HEK293 (cell line): ENCODE measurements around the gene SMARCD1.

ENCODE experiments used
- CTCF ChIA-PET: fragments of 350-600 bp; formaldehyde crosslinking; extraction: SDS; loops from one replicate; lab custom pipeline; 2021; ENCODE audit warnings: antibody characterized with exemption; lab: Yijun Ruan, JAX
- POLR2A ChIA-PET: fragments of 300-600 bp; formaldehyde crosslinking; extraction: SDS; loops from one replicate; lab custom pipeline; 2020; ENCODE audit warnings: antibody characterized with exemption, inconsistent platforms; lab: Yijun Ruan, JAX
- H3K27ac ChIP-seq: fragments of 200-500 bp; sonication (Bioruptor generic); 2 replicates; pipeline ENCODE4 v1.5.1; 2014; ENCODE audit warnings: low read depth, low read length, control low read depth, inconsistent platforms; ENCODE audit errors: extremely low read depth
- H3K36me3 ChIP-seq, 2 experiments: fragments of 200-500 bp in 1 of 2; sonication (Bioruptor generic) in 1 of 2; 1 replicate in 1 of 2; 2 replicates in 1 of 2; pipeline ENCODE4 v1.5.1; 2014 to 2017; ENCODE audit warnings: inconsistent platforms in 2 of 2, low read length in 2 of 2; ENCODE audit not compliant: control insufficient read depth in 2 of 2, insufficient read depth in 1 of 2
- H3K4me1 ChIP-seq: fragments of 200-500 bp; sonication (Bioruptor generic); 2 replicates; pipeline ENCODE4 v1.5.1; 2014; ENCODE audit warnings: mild to moderate bottlenecking, low read length, inconsistent platforms; ENCODE audit not compliant: control insufficient read depth, insufficient read depth
- H3K4me3 ChIP-seq: 2 replicates; pipeline ENCODE4 v1.5.1; 2011; ENCODE audit warnings: low read depth, mild to moderate bottlenecking, control low read depth, low read length, moderate library complexity
- H3K9me3 ChIP-seq: fragments of 200-500 bp; sonication (Bioruptor generic); 2 replicates; pipeline ENCODE4 v1.5.1; 2014; ENCODE audit warnings: low read depth, low read length, inconsistent platforms; ENCODE audit not compliant: control insufficient read depth, insufficient read depth
- BCL11B ChIP-seq: fragments of 450-650 bp; formaldehyde crosslinking; IDR thresholded peaks from 2 replicates; pipeline ENCODE4 v1.5.1; 2016; ENCODE audit warnings: low read depth, missing biosample characterization, missing genetic modification characterization
- TRIM28 ChIP-seq: IDR thresholded peaks from 2 replicates; pipeline ENCODE4 v1.6.1; 2011; ENCODE audit warnings: low read length, control low read depth, borderline replicate concordance
- WT1 ChIP-seq: fragments of 450-650 bp; formaldehyde crosslinking; IDR thresholded peaks from 2 replicates; pipeline ENCODE4 v1.5.1; 2016; ENCODE audit warnings: missing biosample characterization, missing genetic modification characterization
- YY1 ChIP-seq: fragments of 450-650 bp; formaldehyde crosslinking; IDR thresholded peaks from 2 replicates; pipeline ENCODE4 v1.5.1; 2018; ENCODE audit warnings: missing biosample characterization, missing genetic modification characterization
- ZBTB1 ChIP-seq: fragments of 450-650 bp; formaldehyde crosslinking; IDR thresholded peaks from 2 replicates; pipeline ENCODE4 v1.5.1; 2016; ENCODE audit warnings: missing biosample characterization, missing genetic modification characterization
- ZNF133 ChIP-seq: fragments of 450-650 bp; formaldehyde crosslinking; IDR thresholded peaks from 2 replicates; pipeline ENCODE4 v1.5.1; 2016; ENCODE audit warnings: missing biosample characterization, missing genetic modification characterization
- ZNF202 ChIP-seq: fragments of 450-650 bp; formaldehyde crosslinking; IDR thresholded peaks from 2 replicates; pipeline ENCODE4 v1.5.1; 2016; ENCODE audit warnings: missing biosample characterization, missing genetic modification characterization, borderline replicate concordance
- ZNF274 ChIP-seq, 2 experiments: fragments of 200-500 bp in 1 of 2; fragments of 450-650 bp in 1 of 2; sonication (Bioruptor generic) in 1 of 2; formaldehyde crosslinking in 1 of 2; IDR thresholded peaks; 2 replicates each; pipeline versions ENCODE4 v1.5.1 to v1.6.1; 2014 to 2016; ENCODE audit warnings: borderline replicate concordance in 1 of 2, inconsistent platforms in 1 of 2, low read length in 1 of 2, missing biosample characterization in 1 of 2, missing genetic modification characterization in 1 of 2
- ZNF391 ChIP-seq: fragments of 450-650 bp; formaldehyde crosslinking; IDR thresholded peaks from 2 replicates; pipeline ENCODE4 v1.5.1; 2016; ENCODE audit warnings: low read depth, missing biosample characterization, missing genetic modification characterization, borderline replicate concordance
- ZNF514 ChIP-seq: fragments of 450-650 bp; formaldehyde crosslinking; IDR thresholded peaks from 2 replicates; pipeline ENCODE4 v1.5.1; 2016; ENCODE audit warnings: missing biosample characterization, missing genetic modification characterization
- ZNF561 ChIP-seq: fragments of 450-650 bp; IDR thresholded peaks from 2 replicates; pipeline ENCODE4 v1.5.1; 2018; ENCODE audit warnings: missing biosample characterization, missing genetic modification characterization, borderline replicate concordance
- ZNF580 ChIP-seq: fragments of 450-650 bp; formaldehyde crosslinking; IDR thresholded peaks from 2 replicates; pipeline ENCODE4 v1.5.1; 2016; ENCODE audit warnings: missing biosample characterization, missing genetic modification characterization
- ZNF610 ChIP-seq: fragments of 450-650 bp; formaldehyde crosslinking; IDR thresholded peaks from 2 replicates; pipeline ENCODE4 v1.5.1; 2016; ENCODE audit warnings: missing biosample characterization, missing genetic modification characterization, borderline replicate concordance
- ZNF626 ChIP-seq: fragments of 450-650 bp; sonication (Bioruptor Pico); formaldehyde crosslinking; IDR thresholded peaks from 2 replicates; pipeline ENCODE4 v1.5.1; 2018; ENCODE audit warnings: missing biosample characterization, missing genetic modification characterization, inconsistent platforms
- ZNF629 ChIP-seq: fragments of 450-650 bp; formaldehyde crosslinking; IDR thresholded peaks from 2 replicates; pipeline ENCODE4 v1.5.1; 2017; ENCODE audit warnings: missing biosample characterization, missing genetic modification characterization
- ZNF654 ChIP-seq: fragments of 450-650 bp; formaldehyde crosslinking; IDR thresholded peaks from 2 replicates; pipeline ENCODE4 v1.5.1; 2016; ENCODE audit warnings: low read depth, missing biosample characterization, missing genetic modification characterization
- ZNF747 ChIP-seq: fragments of 450-650 bp; formaldehyde crosslinking; IDR thresholded peaks from 2 replicates; pipeline ENCODE4 v1.5.1; 2016; ENCODE audit warnings: missing biosample characterization, missing genetic modification characterization
- TF ChIP-seq, protein P1 (sequence below): fragments of 450-650 bp; formaldehyde crosslinking; IDR thresholded peaks from 2 replicates; pipeline ENCODE4 v1.5.1; 2016; ENCODE audit warnings: missing biosample characterization, missing genetic modification characterization, low read depth
- TF ChIP-seq, protein P2 (sequence below): fragments of 450-650 bp; formaldehyde crosslinking; IDR thresholded peaks from 2 replicates; pipeline ENCODE4 v1.5.1; 2016; ENCODE audit warnings: missing biosample characterization, missing genetic modification characterization
- TF ChIP-seq, protein P3 (sequence below): fragments of 450-650 bp; formaldehyde crosslinking; IDR thresholded peaks from 2 replicates; pipeline ENCODE4 v1.5.1; 2016; ENCODE audit warnings: missing biosample characterization, missing genetic modification characterization
- TF ChIP-seq, protein P4 (sequence below): fragments of 450-650 bp; formaldehyde crosslinking; IDR thresholded peaks from 2 replicates; pipeline ENCODE4 v1.5.1; 2017; ENCODE audit warnings: missing biosample characterization, missing genetic modification characterization

Gene SMARCD1

DNA sequence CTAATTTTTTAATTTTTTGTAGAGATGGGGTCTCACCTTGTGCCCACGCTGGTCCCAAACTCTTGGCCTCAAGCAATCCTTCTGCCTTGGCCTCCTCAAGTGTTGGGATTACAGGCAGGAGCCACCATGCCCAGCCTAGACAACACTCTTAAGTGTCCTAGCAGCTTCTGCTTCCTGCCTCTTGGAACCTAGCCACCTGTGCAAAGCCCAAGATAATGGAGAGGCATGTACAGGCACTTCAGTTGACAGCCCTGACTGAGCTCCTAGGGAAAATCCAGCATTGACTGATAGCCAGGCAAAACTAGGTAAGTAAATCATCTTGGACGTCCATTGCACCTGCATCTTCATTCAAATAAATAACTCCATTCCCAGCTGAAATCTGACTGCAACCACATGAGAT lies 42.4 kb downstream of the SMARCD1 start (continued):
- TF ChIP-seq ZNF561 (tag by site-specific recombination) (no peak), ZNF514 (tag by site-specific recombination) (no peak)
- TF ChIP-seq, all 188 proteins: peak for 2

GRCh38 chr12:50129290-50129689 lies 44.1 kb downstream of the SMARCD1 start:
- no peak overlapping the region for H3K27ac ChIP-seq
- ChIA-PET CTCF (interaction anchor here (1.0 to 3.0 kb wide), 5 partner anchors 10 to 185 kb away, joined by 3 to 21 read pairs (median 7); partner anchors contain the start of gene COX14), POLR2A (interaction anchor here (0.6 to 2.8 kb wide), 3 partner anchors 10 to 17 kb away, joined by 3 to 8 read pairs (median 7); partner anchors contain the start of gene COX14)
- H3K9me3 ChIP-seq, result no peaks in the 10 kb centered on the region
- H3K36me3 ChIP-seq, result peaks cover 35 to 65% of the 10 kb centered on the region in 2 experiments
- H3K4me1 ChIP-seq, result no peaks in the 10 kb centered on the region
- TF ChIP-seq WT1 (tag by site-specific recombination) (no peak), ZNF133 (tag by site-specific recombination) (no peak)
- TF ChIP-seq, protein P1, sequence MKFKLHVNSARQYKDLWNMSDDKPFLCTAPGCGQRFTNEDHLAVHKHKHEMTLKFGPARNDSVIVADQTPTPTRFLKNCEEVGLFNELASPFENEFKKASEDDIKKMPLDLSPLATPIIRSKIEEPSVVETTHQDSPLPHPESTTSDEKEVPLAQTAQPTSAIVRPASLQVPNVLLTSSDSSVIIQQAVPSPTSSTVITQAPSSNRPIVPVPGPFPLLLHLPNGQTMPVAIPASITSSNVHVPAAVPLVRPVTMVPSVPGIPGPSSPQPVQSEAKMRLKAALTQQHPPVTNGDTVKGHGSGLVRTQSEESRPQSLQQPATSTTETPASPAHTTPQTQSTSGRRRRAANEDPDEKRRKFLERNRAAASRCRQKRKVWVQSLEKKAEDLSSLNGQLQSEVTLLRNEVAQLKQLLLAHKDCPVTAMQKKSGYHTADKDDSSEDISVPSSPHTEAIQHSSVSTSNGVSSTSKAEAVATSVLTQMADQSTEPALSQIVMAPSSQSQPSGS (tag by site-specific recombination), result 0 out of 2 replicates have a peak, but pooled peaks have one; percentile 33
- H3K4me3 ChIP-seq, result no peak overlapping the region

DNA sequence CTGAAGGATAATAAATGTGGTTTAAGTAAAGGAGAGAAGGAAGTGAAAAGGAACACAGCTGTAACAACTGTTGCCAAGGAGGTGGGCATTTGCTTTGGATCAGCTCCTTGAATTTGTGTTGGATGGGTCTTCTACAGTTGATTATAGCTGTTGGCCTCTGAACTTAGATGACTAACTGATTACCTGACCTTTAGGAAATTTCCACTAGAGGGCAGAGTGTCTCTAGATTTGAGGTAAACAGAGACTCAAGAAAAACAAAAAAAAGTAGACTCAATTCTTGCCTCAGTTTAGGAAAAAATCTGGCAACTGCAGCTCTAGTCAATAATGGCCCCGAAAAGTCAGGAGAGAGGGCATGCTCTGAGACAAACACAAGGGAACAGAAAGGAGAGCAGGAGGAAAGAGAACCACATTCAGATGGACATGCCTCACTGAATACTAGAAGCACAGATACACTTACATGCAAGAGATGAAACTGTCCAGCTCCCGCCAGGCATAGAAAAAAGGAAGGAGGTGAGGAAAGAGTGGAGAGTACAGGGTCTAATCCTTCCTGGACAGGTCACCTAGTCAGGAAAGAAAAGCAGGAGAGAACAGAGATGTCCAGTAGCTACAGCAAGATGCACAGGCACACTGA lies 47.5 kb downstream of the SMARCD1 start:
- H3K4me3 ChIP-seq, result no peak overlapping the region
- CTCF ChIA-PET, result interaction anchor here (0.6 to 2.2 kb wide), 28 partner anchors 9 to 1107 kb away, joined by 3 to 20 read pairs (median 4); no protein-coding TSS in a partner anchor
- no peaks in the 10 kb centered on the region for H3K9me3 ChIP-seq
- TF ChIP-seq YY1 (tag by site-specific recombination) (no peak), TRIM28 (no peak), ZNF654 (tag by site-specific recombination) (peak; percentile 72), ZNF202 (tag by site-specific recombination) (no peak), ZNF610 (tag by site-specific recombination) (no peak)
- TF ChIP-seq, protein P2, sequence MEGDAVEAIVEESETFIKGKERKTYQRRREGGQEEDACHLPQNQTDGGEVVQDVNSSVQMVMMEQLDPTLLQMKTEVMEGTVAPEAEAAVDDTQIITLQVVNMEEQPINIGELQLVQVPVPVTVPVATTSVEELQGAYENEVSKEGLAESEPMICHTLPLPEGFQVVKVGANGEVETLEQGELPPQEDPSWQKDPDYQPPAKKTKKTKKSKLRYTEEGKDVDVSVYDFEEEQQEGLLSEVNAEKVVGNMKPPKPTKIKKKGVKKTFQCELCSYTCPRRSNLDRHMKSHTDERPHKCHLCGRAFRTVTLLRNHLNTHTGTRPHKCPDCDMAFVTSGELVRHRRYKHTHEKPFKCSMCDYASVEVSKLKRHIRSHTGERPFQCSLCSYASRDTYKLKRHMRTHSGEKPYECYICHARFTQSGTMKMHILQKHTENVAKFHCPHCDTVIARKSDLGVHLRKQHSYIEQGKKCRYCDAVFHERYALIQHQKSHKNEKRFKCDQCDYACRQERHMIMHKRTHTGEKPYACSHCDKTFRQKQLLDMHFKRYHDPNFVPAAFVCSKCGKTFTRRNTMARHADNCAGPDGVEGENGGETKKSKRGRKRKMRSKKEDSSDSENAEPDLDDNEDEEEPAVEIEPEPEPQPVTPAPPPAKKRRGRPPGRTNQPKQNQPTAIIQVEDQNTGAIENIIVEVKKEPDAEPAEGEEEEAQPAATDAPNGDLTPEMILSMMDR (tag by site-specific recombination), result peak; percentile 27; the same call in 1 of the 2 replicates
- TF ChIP-seq, all 188 proteins: peak for 2
- Histone ChIP-seq H3K4me1 (no peaks in the 10 kb centered on the region), H3K36me3 (peaks cover 50 to 85% of the 10 kb centered on the region in 2 experiments), H3K27ac (no peak overlapping the region)
- POLR2A ChIA-PET, result interaction anchor here (0.5 to 1.5 kb wide), 4 partner anchors 21 to 182 kb away, joined by 3 to 9 read pairs (median 4); partner anchors contain the start of gene COX14

- POLR2A ChIA-PET, result interaction anchor here (1.0 kb wide), 1 partner anchor 58 kb away, joined by 3 read pairs; no protein-coding TSS in a partner anchor
- Histone ChIP-seq H3K4me1 (peaks cover 6% of the 10 kb centered on the region), H3K9me3 (no peaks in the 10 kb centered on the region), H3K4me3 (no peak overlapping the region), H3K27ac (no peak overlapping the region), H3K36me3 (peaks cover 35 to 55% of the 10 kb centered on the region in 2 experiments)
- CTCF ChIA-PET, result interaction anchor here (0.6 to 1.4 kb wide), 5 partner anchors 11 to 55 kb away, joined by 3 to 6 read pairs (median 3); partner anchors contain the start of genes CERS5 and COX14
- TF ChIP-seq ZNF626 (tag by site-specific recombination) (no peak), ZBTB1 (tag by site-specific recombination) (no peak), ZNF274 (IDR thresholded peaks at IDR 0.05; ENCODE audit: low read length) (no peak), ZNF274 (tag by site-specific recombination; IDR thresholded peaks at IDR 0.05; ENCODE audit: borderline replicate concordance) (no peak), ZNF580 (tag by site-specific recombination) (no peak), BCL11B (no peak), ZNF747 (tag by site-specific recombination) (no peak), ZNF391 (no peak), ZNF629 (tag by site-specific recombination) (no peak)
- TF ChIP-seq, protein P3, sequence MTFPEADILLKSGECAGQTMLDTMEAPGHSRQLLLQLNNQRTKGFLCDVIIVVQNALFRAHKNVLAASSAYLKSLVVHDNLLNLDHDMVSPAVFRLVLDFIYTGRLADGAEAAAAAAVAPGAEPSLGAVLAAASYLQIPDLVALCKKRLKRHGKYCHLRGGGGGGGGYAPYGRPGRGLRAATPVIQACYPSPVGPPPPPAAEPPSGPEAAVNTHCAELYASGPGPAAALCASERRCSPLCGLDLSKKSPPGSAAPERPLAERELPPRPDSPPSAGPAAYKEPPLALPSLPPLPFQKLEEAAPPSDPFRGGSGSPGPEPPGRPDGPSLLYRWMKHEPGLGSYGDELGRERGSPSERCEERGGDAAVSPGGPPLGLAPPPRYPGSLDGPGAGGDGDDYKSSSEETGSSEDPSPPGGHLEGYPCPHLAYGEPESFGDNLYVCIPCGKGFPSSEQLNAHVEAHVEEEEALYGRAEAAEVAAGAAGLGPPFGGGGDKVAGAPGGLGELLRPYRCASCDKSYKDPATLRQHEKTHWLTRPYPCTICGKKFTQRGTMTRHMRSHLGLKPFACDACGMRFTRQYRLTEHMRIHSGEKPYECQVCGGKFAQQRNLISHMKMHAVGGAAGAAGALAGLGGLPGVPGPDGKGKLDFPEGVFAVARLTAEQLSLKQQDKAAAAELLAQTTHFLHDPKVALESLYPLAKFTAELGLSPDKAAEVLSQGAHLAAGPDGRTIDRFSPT (tag by site-specific recombination), result no peak
- TF ChIP-seq, protein P4, sequence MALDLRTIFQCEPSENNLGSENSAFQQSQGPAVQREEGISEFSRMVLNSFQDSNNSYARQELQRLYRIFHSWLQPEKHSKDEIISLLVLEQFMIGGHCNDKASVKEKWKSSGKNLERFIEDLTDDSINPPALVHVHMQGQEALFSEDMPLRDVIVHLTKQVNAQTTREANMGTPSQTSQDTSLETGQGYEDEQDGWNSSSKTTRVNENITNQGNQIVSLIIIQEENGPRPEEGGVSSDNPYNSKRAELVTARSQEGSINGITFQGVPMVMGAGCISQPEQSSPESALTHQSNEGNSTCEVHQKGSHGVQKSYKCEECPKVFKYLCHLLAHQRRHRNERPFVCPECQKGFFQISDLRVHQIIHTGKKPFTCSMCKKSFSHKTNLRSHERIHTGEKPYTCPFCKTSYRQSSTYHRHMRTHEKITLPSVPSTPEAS, result no peak
These were observed 57.9 kb downstream of the SMARCD1 start for GRCh38 chr12:50142993-50143392.
